Endothelial cell (in vitro differentiated cells): ENCODE data around the gene C1QTNF8. TPM values are rescaled to one million over a fixed set of nuclear protein-coding genes. Genes with fewer than 3 reads are reported as not detected.
"Not testable (repeated sequence)": the region's sequence is repeated elsewhere in the genome, so short reads cannot be mapped to it uniquely, and the experiment has no call there.

Source experiments
- DNase-seq: peaks from one replicate; pipeline ENCODE4 v3.0.0; 2021; ENCODE audit warnings: low spot score
- H3K27ac Mint-ChIP-seq: one replicate; pipeline ENCODE4 v1.8.0; 2021; ENCODE audit warnings: mixed read lengths, inconsistent platforms; ENCODE audit not compliant: unreplicated experiment
- H3K27me3 Mint-ChIP-seq: one replicate; pipeline ENCODE4 v1.8.0; 2021; ENCODE audit warnings: mild to moderate bottlenecking, moderate library complexity, mixed read lengths, inconsistent platforms; ENCODE audit not compliant: unreplicated experiment
- H3K36me3 Mint-ChIP-seq: one replicate; pipeline ENCODE4 v1.8.0; 2021; ENCODE audit warnings: mild to moderate bottlenecking, low read depth, mixed read lengths, inconsistent platforms; ENCODE audit not compliant: unreplicated experiment
- H3K4me1 Mint-ChIP-seq: one replicate; pipeline ENCODE4 v1.8.0; 2021; ENCODE audit warnings: mild to moderate bottlenecking, mixed read lengths, inconsistent platforms; ENCODE audit not compliant: unreplicated experiment
- H3K4me3 Mint-ChIP-seq: one replicate; pipeline ENCODE4 v1.8.0; 2021; ENCODE audit warnings: mild to moderate bottlenecking, mixed read lengths, inconsistent platforms; ENCODE audit not compliant: unreplicated experiment
- H3K9me3 Mint-ChIP-seq: one replicate; pipeline ENCODE4 v1.8.0; 2021; ENCODE audit warnings: mixed read lengths, inconsistent platforms; ENCODE audit not compliant: unreplicated experiment
- CTCF ChIP-seq: fragments of 200-600 bp; sonication (generic); IDR thresholded peaks from one replicate; pipeline ENCODE4 v1.5.0; 2021; ENCODE audit warnings: antibody characterized with exemption; ENCODE audit not compliant: unreplicated experiment
- total RNA-seq: library from RNA; stranded (reverse); fragmentation: NEBNext Ultra II Directional; extraction: Animal tissue kit (Norgen Biotek cat#: 25700); gene quantifications from one replicate; pipeline ENCODE4 v1.2.1, GENCODE V29; 2021; ENCODE audit not compliant: unreplicated experiment

Gene C1QTNF8
- total RNA-seq, 1 donor from 2014 or later: not detected

DNA sequence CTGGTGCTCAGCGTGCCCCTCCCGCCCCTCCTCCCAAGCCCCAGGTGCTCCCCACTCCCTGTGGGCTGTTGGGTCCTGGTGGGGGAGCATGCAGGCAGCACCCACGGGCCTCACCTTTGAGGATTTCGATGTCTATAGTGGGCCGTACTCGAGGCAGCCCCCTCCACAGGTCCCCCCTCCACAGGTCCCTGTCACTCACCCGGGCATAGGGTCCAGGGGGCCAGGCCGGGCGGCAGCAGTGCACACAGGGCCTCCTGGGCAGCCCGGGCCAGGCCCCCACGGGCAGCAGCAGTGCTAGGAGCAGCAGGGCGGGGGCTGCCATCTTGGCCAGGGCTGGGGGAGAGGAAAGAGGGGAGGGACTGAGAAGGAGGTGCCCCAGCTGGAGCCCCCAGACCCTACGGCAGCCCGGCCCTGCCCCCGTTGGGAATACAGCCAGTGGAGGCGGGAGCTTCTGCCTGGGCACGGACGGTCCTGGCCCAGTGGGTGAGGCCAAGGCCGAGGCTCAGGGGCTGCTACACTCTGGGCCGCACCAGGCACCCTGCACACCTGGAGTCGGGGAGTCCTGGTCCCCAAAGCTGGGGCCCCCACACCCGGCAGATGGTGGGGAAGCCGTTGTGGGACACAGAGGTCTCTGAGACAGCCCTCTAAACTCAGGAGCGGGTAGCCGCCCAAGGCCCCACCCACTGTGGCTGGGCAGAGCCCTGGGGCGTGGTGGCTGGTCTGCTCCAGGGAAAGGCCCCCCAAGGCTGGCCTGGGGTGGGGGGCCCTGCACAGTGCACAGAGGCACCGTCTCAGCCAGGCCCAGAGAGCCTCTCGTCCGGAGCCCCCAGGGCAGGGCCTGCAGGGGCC is 1.2 kb downstream of the C1QTNF8 start:
- no peak for DNase-seq
- Mint-ChIP-seq H3K4me3 (no peak overlapping the region), H3K36me3 (no peaks in the 10 kb centered on the region), H3K9me3 (no peaks in the 10 kb centered on the region), H3K4me1 (no peaks in the 10 kb centered on the region), H3K27ac (no peak overlapping the region), H3K27me3 (peaks cover 2% of the 10 kb centered on the region)
- no peak for TF ChIP-seq CTCF

DNA sequence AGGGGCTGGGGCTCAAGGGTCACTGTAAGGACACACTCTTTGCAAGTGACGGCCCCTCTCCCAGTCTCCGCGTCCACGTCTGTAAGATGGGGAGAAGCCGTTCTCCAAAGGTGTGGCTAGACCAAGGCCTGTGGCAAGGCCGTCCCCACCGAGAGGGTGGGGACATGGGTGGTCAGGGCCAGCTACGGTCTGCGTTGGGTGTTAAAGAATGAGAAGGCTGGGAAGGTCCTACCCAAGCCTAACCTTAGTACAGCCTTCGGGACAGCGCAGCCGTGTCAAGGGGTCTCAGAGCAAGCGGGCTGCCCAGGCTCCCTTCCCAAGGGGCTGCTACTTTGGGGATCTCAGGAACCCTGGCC is 1.9 kb downstream of the C1QTNF8 start:
- H3K27me3 Mint-ChIP-seq: peaks cover 2% of the 10 kb centered on the region
- DNase-seq: no peak
- no peak for TF ChIP-seq CTCF
- no peaks in the 10 kb centered on the region for H3K4me1 Mint-ChIP-seq
- no peak overlapping the region for H3K4me3 Mint-ChIP-seq
- H3K36me3 Mint-ChIP-seq: no peaks in the 10 kb centered on the region
- H3K9me3 Mint-ChIP-seq: no peaks in the 10 kb centered on the region
- H3K27ac Mint-ChIP-seq: no peak overlapping the region

DNA sequence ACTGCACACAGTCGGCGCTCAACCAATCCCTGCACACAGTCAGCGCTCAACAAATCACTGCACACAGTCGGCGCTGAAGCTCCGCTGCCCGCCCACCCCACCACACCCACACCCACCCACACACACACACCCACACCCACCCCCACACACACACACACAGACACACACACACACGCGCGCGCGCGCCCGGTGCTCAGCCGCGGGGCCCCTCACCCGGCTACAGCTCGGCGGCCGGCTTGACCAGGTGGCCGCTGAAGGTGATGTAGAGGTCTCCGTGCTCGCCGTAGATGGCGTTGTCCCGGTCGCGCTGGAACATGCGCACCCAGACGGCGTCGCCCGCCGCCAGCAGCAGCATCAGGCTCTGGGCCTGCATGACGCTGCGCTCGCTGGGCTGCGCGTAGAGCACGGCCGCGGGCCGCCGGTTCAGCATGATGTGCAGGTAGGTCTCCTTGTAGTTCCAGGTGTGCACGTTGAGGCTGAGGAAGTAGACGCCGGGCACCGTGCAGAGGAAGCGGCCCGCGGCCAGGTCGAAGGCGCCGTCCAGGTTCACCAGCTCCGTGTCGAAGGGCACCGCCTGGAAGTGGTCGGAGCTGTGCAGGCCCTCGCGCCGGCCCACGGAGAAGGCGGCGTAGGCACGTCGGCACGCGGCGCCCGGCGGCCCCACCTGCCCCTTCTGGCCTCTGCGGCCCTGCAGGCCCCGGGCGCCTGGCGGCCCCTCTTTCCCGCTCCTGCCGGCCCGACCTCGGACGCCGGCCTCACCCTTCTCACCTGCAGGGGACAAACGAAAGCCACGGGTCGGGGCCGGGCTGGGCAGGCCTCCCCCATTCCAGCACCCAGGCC is 2.5 kb downstream of the C1QTNF8 start:
- no peak for DNase-seq
- H3K36me3 Mint-ChIP-seq: no peaks in the 10 kb centered on the region
- no peaks in the 10 kb centered on the region for H3K4me1 Mint-ChIP-seq
- H3K9me3 Mint-ChIP-seq: no peaks in the 10 kb centered on the region
- no peak overlapping the region for H3K4me3 Mint-ChIP-seq
- peaks cover 2% of the 10 kb centered on the region for H3K27me3 Mint-ChIP-seq
- no peak for TF ChIP-seq CTCF
- no peak overlapping the region for H3K27ac Mint-ChIP-seq

DNA sequence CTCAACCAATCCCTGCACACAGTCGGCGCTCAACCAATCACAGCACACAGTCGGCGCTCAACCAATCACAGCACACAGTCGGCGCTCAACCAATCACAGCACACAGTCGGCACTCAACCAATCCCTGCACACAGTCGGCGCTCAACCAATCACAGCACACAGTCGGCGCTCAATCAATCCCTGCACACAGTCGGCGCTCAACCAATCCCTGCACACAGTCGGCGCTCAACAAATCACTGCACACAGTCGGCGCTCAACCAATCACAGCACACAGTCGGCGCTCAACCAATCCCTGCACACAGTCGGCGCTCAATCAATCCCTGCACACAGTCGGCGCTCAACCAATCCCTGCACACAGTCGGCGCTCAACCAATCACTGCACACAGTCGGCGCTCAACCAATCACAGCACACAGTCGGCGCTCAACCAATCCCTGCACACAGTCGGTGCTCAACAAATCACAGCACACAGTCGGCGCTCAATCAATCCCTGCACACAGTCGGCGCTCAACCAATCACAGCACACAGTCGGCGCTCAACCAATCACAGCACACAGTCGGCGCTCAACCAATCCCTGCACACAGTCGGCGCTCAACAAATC is 3.3 kb downstream of the C1QTNF8 start:
- H3K4me1 Mint-ChIP-seq, H3K36me3 Mint-ChIP-seq, H3K27ac Mint-ChIP-seq, H3K27me3 Mint-ChIP-seq, DNase-seq, H3K4me3 Mint-ChIP-seq, H3K9me3 Mint-ChIP-seq: not testable (repeated sequence)

GRCh38 chr16:1091992-1092552 is 4.0 kb downstream of the C1QTNF8 start:
- DNase-seq: no peak
- Mint-ChIP-seq H3K36me3 (no peaks in the 10 kb centered on the region), H3K27ac (no peak overlapping the region), H3K9me3 (no peaks in the 10 kb centered on the region), H3K4me1 (no peaks in the 10 kb centered on the region), H3K4me3 (no peak overlapping the region), H3K27me3 (peaks cover 4% of the 10 kb centered on the region)
- TF ChIP-seq CTCF: no peak
